Occipital lobe (tissue), 2 donors: ENCODE data around the gene GPR150. TPM values are rescaled to one million over a fixed set of nuclear protein-coding genes. Genes with fewer than 3 reads are reported as not detected.
"Not testable (repeated sequence)": the region's sequence is repeated elsewhere in the genome, so short reads cannot be mapped to it uniquely, and the experiment has no call there.

ENCODE experiments used
- DNase-seq: peaks from one replicate; lab custom pipeline; 2025; lab: John Stamatoyannopoulos, UW
- total RNA-seq: library from RNA; depleted of rRNA; stranded (reverse); fragments of >200 nt; gene quantifications from one replicate; pipeline ENCODE4 v1.2.3, GENCODE V29; 2014

Gene GPR150
- total RNA-seq, 1 donor from 2014 or later, result not detected

DNA sequence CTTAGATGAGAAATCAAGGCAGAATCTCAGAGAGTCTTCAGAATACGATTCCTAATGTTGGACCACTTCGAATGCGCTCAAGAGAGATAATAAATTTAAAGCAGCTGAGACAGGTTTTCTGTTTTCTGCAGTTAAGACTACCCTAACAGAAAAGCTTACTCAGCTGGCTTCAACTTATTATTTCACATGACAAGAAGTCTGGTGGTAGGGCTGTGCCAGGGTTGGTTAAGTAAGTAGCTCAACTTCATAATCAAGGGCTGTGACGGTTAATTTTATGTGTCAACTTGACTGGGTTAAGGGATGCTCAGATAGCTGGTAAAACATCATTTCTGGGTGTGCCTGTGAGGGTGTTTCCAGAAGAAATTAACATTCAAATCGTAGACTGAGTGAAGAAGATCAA is 3.8 kb downstream of the GPR150 start:
- DNase-seq, result no peak

DNA sequence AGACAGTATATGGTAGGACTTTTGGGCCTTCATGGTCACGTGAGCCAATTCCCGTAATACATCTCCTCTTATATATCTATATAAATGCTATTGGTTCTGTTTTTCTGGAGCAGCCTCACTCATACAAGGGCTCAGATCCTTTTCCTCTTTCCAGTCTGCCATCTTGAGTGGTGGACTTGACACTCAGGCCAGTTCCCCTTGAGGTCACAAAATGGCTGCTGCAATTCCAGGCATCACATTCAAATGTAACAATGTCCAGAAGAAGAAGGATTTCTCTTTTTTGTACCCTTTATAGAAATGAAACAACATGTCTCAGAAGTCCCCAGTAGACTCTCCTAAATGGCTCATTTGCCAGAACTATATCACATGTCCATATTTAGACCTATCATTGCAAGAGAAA is 4.5 kb downstream of the GPR150 start:
- no peak for DNase-seq

DNA sequence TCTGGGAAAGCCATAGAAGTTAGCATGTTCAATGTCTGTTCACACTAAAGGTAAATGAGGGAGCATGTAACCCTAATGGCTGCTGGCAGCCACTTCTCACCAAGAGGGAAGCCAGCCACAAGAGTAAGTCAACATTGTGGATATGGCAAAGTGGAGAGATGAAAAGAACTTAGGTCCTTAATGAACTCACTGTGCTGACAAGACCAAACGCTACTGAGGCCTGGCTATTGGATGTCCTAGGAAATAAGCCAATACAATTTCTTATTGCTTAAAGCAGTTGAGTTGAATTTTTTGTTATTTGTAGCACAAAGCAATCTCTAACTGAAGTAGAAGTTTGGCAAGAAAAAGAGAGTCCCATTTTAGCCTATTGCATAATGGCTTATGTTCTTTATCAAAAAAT is 6.8 kb downstream of the GPR150 start:
- no peak for DNase-seq

DNA sequence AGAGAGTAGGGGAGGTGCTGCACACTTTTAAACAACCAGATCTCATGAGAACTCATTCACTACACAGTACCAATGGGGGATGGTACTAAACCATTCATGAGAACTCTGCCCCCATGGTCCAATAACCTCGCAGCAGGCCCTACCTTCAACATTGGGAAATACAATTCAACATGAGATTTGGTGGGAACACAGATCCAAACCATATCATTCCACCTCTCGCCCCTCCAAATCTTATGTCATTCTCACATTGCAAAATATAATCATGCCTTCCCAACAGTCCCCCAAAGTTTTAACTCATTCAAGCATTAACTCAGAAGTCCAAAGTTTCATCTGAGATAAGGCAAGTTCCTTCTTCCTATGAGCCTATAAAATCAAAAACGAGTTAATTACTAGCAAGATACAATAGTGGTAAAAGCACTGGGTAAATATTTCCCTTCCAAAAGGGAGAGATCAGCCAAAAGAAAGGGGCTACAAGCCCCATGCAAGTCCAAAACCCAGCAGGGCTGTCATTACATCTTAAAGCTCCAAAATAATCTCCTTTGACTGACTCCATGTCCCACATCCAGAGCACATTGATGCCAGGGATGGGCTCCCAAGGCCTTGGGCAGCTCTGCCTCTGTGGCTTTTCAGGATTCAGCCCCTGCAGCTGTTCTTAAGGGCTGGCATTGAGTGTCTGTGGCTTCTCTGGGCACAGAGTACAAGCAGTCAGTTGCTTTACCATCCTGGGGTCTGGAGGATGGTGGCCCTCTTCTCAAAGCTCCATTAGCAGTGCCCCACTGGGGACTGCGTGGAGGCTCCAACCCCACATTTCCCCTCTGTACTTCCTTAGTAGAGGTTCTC is 8.3 kb downstream of the GPR150 start:
- no peak for DNase-seq

DNA sequence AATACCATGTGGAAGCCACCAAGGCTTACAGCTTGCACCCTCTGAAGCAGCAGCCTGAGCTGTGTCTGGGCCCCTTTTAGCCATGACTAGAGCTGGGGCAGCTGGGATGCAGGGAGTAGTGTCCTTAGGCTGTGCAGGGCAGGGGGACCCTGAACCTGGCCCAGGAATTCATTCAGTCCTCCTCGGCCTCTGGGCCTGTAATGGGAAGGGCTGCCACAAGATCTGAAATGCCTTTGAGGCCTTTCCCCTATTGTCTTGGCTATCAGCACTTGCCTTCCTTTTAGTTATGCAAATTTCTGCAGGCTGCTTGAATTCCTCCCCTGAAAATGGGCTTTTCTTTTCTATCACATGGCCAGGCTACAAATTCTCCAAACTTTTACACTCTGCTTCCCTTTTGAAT is 9.0 kb downstream of the GPR150 start:
- DNase-seq, result no peak

DNA sequence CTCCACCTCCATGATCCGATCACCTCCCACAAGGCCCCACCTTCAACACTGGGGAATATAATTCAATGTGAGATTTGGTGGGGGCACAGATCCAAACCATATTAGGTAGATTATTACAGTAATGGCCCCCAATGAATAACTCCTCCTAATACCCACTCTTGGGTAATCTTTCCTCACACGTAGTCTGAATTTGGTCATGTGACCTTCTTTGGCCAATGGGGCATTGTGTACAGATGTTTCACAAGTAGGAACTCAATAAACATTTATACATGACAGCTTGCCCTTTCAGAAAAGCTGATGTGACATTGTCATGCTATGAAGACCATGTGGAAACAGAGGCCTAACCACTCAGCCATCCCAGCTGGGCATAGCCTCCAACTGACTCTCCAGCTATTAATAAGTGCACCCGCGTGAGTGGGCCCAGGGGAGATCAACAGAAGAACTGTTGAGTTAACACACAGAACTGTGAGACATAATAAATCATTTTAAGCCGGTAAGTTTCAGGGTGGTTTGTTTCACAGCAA is 10.6 kb downstream of the GPR150 start:
- no peak for DNase-seq

DNA sequence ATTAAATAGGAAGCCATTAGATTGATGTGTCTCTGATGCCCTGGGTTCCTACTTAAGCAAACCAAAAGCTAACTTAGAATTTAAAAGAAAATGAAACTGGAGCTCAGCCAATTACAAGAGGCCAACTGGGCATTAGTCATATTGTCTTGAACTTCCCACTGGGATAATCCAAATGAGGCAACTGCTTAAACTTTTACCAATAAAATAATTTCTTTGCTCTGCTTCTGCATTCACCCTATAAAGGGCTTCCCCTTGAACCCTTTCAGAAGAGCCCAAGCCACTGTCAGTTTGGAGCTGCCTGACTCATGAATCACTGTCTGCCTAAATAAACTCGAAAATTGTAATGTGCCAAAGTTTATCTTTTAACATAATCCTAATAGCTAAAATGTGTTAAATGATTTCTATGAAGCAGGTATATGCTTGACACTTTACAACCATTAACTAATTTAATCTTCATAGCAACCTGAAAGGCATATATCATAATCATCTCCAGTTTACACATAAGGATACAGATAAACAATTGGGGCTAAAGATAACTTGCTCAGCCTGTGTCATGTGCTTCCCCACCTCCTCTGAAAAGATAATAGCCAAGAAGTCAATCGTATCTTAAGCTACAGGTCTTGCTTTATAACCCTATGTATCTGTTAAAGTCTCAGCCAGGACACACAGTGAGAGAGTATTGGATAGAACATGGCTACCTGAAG is 11.5 kb downstream of the GPR150 start:
- no peak for DNase-seq

DNA sequence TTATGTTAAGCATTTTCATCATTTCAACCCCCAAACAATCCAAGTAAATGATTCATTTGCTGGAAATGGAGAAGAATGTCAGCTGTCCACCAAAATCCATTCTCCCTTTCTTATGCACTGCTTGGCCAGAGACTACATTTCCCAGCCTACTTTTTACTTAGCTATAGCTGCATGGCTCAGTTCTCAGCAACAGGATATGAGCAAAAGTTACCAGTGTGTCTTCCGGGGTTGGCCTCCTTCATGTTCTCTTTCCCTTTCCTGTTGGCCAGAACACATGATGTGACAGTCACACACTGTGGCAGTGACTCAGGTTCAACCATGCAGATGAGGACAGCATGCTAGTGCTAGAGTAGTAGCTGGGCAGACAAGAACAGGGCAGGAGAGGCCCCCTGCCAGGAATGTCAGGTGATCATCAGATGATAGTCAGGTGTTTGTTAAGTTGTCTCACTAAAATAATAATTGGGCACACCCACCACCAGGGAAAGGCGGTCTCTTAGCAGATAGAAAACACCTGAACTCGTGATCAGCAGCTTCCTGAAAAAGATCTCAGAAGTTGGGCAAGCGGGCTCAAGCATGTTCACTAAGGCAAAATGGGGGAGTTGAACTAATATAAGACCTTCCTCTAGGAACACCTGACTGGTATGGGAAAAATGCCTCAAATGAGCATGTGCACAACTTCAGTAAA is 12.2 kb downstream of the GPR150 start:
- DNase-seq, result no peak

DNA sequence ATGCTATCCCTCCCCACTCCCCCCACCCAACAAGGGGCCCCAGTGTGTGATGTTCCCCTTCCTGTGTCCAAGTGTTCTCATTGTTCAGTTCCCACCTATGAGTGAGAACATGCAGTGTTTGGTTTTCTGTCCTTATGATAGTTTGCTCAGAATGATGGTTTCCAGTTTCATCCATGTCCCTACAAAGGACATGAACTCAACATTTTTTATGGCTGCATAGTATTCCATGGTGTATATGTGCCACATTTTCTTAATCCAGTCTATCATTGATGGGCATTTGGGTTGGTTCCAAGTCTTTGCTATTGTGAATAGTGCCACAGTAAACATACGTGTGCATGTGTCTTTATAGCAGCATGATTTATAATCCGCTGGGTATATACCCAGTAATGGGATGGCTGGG is 13.1 kb downstream of the GPR150 start:
- DNase-seq, result not testable (repeated sequence)

DNA sequence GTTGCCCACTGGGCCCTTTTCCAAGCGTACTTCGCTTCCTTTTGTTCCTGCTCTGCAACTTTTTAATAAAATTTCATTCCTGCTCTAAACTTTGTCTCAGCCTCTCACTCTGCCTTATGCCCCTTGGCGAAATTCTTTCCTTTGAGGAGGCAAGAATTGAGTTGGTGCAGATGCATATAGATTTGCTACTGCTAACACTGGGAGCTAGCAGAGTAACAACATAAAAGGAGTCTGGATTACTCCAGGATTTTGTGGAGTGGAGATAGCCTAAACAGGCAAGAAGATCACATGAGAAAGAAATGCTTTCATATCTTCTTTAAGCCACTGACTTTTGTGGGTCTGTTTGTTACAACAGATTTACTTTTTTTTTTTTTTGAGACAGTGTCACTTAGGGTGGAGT is 13.8 kb downstream of the GPR150 start:
- no peak for DNase-seq

DNA sequence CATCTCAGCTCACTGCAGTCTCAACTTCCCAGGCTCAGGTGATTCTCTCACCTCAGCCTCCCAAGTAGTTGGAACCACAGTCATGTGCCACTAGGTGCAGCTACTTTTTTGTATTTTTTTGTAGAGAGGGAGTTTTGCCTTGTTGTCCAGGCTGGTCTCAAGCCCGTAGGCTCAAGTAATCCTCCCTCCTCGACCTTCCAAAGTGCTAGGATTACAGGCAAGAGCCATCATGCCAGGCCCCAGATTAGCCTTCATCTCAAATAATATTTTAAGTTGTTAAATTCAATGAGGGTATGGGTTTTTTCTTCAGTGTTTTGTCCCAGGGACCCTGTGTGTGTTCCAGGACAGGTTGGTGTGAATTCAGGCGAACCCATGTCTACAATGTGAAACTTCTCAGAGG is 14.2 kb downstream of the GPR150 start:
- no peak for DNase-seq

DNA sequence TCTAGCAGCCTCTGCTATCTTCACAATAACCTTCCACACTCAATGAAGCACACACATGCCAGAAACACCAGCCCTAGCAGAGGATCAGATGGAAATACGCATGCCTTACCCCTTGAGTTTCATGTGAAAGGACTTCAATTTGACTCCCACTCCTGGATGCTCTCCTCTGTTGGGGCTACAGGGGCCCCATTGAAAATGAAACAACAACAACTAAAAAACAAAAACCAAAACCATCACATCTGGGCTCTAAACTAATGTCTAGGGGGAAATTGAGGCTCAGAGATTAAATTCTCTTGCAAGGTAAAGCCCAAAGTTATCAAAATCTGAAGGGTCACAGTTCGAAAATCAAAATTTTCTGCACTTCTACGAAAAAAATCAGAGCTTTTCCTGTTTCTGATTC is 18.7 kb downstream of the GPR150 start:
- no peak for DNase-seq

DNA sequence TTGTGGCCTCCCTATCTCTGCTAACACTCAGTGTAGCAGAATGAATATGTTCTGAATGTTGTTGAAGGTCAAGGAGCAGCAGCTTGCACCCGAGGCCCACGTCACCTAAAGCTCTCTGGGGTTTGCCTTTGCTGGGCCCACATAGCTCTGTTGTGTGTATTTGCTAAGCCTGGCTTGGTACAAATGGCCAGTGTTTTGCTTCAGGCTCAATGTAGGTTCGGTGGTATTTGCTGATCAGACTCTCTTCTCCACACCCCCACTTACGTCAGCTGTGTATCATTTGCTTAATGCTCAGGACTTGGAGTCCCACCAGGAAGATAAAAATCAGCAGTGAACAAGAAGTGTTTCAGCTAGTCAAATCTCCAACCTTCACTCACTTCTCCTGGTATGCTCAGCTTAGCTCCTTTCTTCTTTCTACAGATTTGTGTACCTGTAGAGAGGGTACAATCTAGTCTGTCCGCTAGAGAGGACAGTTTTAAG is 21.9 kb downstream of the GPR150 start:
- no peak for DNase-seq

DNA sequence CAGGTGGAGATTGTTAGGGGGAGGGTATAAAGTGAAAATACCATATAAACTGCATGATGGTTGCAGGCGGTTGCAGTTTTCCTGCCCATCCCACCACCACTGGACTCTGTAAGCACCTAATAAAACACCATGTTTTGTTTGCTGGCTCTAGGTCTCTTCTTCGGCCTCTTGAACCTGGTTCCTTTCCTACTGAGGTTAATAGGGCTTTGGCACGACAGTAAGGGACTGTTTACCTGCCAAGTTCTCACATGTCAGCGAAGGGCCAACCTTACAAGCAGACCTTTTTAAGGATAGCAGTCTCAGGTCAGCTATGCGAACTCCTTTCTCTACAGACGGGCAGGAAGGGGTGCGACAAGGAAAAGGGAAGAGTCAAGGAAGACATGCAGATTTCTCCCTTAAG is 23.3 kb downstream of the GPR150 start:
- DNase-seq, result no peak

DNA sequence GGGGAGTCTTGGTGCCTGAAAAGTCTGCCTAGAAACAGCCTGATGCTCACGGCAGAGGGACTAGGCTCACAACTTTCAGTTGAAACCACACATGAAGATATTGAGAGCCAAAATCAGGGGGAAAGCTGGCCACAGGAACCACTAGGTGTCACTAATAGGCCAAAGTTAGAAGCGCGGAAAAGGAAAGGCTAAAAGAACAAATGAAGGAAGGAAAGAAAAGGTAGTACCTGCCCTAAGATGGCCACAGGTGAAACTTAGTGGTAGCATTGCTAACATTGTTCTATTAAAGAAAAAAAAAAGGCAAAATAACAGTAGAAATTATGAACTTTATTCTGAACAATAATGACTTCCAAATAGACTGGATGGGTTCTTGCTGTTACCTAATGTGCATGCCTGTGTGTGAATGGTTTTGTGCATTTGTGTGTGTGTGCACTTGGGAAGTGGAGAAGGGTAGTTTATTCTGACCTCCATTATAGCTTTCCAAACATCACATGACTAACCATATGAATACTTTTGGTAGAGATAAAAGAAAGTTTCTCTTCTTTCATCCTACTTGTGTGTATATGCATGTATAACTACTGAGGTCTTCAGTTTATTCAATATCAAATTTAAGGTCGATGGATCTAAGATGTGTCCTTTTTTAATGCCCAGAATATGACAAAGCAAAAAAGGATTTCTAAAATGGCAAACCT is 24.6 kb downstream of the GPR150 start:
- no peak for DNase-seq

DNA sequence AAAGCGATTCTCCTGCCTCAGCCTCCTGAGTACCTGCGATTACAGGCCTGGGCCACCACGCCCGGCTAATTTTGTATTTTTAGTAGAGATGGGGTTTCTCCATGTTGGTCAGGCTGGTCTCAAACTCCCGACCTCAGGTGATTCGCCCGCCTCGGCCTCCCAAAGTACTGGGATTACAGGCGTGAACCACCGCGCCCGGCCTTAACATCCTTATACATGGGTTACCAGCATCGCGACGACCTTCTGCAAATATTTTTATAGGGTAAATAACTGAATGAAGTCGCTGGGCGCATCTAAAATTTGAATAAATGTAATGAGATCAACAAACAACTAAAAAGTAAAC is 26.3 kb downstream of the GPR150 start:
- not testable (repeated sequence) for DNase-seq

DNA sequence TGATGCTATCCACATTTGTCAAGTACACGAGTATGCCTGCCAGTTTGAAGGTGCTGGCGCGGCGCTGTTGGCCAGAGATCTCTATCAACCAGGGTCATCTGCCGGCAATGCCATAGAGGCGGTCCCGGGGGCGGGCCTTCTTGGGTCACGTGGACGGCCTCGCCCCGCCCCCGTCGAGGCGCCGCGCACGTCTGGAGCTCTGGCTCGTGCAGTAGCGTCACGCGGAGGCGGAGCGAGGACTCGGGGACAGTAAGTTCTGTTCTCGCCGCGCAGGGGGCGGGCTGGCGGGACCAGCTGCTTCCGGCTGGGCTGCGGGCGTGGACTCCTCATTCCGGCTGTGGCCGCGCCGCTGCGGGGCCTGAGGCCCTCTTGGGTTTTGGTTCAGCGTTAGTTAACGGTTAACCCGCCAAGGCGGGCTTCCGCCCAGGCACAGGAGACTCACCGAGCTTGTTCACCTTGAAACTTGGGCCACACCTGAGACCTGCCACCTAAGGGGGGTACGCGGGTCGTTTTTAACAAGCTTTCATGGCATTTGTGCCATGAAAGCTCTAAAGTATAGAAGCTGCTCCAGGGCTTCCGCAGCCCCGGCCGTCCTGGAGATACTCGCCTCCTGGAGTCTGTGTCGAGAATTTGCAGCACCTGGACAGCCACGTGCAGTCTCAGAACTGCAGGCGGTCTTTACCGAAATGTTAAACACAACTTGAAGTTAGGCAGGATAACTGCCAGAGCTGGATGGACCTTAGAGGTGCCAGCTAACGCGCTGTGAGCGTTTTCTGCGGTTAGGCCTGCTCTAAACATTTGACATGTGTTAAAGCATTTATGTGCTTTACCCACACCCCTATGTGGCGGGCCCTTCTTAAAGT is 26.9 kb downstream of the GPR150 start, which contains the start of gene RFESD:
TSS of gene RFESD (plus strand) at position 209 of the 863 bp plus-strand sequence. CDS start 5,495 bp downstream, outside the sequence.
- peak; percentile 94 for DNase-seq

DNA sequence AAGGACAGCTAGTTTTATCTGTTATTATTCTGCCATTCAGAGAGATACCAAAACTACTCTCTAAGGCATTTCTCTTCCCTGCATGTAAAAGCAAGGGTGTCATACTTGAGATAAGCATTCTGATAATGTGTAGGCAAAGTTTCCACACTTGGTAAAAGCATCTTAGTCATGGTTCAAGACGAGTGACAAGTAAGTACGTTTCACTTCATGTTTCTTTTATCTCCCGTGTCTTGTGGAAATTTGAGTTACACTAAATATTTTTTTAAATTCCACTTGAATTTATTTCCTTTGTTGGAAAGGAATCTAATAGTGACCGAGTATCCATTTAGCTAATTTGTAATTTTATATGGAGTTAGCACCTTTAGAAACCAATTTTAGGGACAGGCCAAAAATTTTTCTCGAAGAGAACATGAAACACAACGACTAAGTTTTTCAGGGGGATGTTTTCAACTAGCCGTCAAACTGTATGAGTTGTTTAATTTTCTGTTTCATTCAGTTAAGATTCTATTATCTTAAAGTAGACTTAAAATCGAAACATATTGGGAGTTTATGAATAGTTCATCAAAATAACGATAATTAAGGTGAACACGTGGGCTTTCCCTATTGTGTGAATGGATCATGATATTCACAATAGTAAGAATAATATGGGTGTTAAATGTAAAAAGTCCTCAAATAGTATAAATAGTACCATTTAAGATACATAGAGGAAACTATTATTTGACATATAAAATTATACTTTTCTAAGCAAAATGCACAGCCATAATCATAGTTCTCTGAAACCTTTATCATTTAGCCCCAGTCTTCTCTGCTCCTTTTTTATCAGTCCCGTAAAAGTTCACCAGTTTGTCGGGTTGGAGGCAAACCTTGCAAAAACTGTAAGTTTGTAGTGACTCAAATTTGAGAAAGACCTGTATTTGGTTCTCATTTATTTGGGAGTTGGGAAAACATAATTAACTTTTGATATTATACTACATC is 28.3 kb downstream of the GPR150 start:
- no peak for DNase-seq

DNA sequence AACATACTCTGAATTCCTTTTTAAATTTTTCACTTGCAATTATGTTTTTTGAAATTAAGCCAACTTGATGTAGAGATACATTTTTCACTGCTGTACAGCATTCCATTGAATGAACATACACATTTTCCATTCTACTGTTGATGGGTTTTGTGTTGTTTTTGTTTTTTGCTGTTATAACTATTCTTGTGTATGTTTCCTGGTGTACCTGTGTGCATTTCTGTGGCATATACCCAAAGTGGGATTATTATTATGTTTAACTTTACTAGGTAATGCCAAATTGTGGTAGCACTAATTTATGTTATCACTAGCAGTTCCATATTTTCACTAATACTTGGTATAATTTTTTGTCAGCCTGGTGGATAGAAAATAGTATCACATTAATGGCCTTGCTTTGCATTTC is 29.4 kb downstream of the GPR150 start:
- no peak for DNase-seq
